Loucy (cell line): ENCODE measurements around the gene WWC1.

Experiments
- H2AFZ ChIP-seq: fragments of 200-600 bp; sonication (generic); 2 replicates; pipeline ENCODE4 v1.6.0; 2016; ENCODE audit warnings: antibody characterized with exemption, mild to moderate bottlenecking, low read length, moderate library complexity
- H3F3A ChIP-seq: fragments of 200-600 bp; 2 replicates; pipeline ENCODE4 v1.6.0; 2016; ENCODE audit warnings: antibody characterized with exemption, low read depth, mild to moderate bottlenecking
- H3K27me3 ChIP-seq: fragments of 200-600 bp; sonication (generic); 2 replicates; pipeline ENCODE4 v1.6.1; 2014; ENCODE audit warnings: low read length, mild to moderate bottlenecking; ENCODE audit not compliant: insufficient read depth, poor library complexity, severe bottlenecking
- H3K36me3 ChIP-seq: fragments of 200-600 bp; sonication (generic); 2 replicates; pipeline ENCODE4 v1.6.1; 2016; ENCODE audit warnings: low read length; ENCODE audit not compliant: insufficient read depth
- H3K4me1 ChIP-seq: fragments of 200-600 bp; sonication (generic); 2 replicates; pipeline ENCODE4 v1.5.1; 2014; ENCODE audit warnings: low read length, mild to moderate bottlenecking; ENCODE audit not compliant: insufficient read depth, poor library complexity, severe bottlenecking
- H3K4me2 ChIP-seq: fragments of 200-600 bp; sonication (generic); 2 replicates; pipeline ENCODE4 v1.6.0; 2014; ENCODE audit warnings: antibody characterized with exemption, low read length, low read depth, mild to moderate bottlenecking; ENCODE audit not compliant: poor library complexity, severe bottlenecking
- H3K4me3 ChIP-seq: fragments of 200-600 bp; sonication (generic); 2 replicates; pipeline ENCODE4 v1.5.1; 2014; ENCODE audit warnings: low read length, mild to moderate bottlenecking, mixed read lengths; ENCODE audit not compliant: poor library complexity, severe bottlenecking
- H3K79me2 ChIP-seq: fragments of 200-600 bp; sonication (generic); 2 replicates; pipeline ENCODE4 v1.6.1; 2014; ENCODE audit warnings: low read length; ENCODE audit not compliant: insufficient read depth
- H3K9ac ChIP-seq: fragments of 200-600 bp; sonication (generic); 2 replicates; pipeline ENCODE4 v1.6.0; 2014; ENCODE audit warnings: mild to moderate bottlenecking, low read depth, low read length, moderate library complexity; ENCODE audit not compliant: poor library complexity, severe bottlenecking
- H3K9me2 ChIP-seq: fragments of 200-600 bp; sonication (generic); replicated peaks from 2 replicates; pipeline ENCODE4 v1.6.1; 2016; ENCODE audit warnings: low read depth, low read length, mixed read lengths
- H3K9me3 ChIP-seq: fragments of 200-600 bp; sonication (generic); 2 replicates; pipeline ENCODE4 v1.6.1; 2014; ENCODE audit warnings: mild to moderate bottlenecking, antibody characterized with exemption, low read length, low read depth; ENCODE audit not compliant: insufficient read depth
- H4K20me1 ChIP-seq: fragments of 200-600 bp; sonication (generic); 2 replicates; pipeline ENCODE4 v1.6.0; 2014; ENCODE audit warnings: antibody characterized with exemption, low read length, mild to moderate bottlenecking; ENCODE audit not compliant: insufficient read depth, poor library complexity, severe bottlenecking
- EZH2phosphoT487 ChIP-seq: fragments of 200-600 bp; IDR thresholded peaks from 2 replicates; pipeline ENCODE4 v1.6.1; 2018; ENCODE audit warnings: antibody characterized with exemption, mild to moderate bottlenecking, moderate library complexity, borderline replicate concordance
- TF ChIP-seq, protein P1 (sequence below): fragments of 200-600 bp; sonication (generic); conservative IDR thresholded peaks from 2 replicates; pipeline ENCODE4 v1.5.1; 2014; ENCODE audit warnings: mild to moderate bottlenecking, antibody characterized with exemption, low read length

The WWC1 gene

DNA sequence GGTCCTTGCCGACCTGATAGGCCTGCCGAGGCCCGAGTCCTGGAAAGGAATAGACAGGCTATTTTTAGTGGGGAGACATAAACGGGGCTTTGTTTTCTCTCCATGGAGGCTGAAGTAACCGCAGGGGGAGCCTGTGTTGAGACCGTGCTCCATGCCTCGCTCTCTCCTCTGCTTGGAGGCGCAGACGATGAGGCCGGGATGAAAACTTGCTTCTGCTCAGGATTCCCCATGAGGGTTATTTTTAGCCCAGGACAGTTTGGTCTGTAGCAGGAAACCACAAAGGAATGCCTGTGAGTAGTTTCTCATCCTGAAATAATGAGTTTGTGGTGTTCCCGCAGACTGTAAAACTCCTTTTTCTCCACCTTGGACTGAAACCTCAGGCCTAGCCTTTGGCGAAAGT lies 112.9 kb downstream of the WWC1 start:
- Histone ChIP-seq H4K20me1 (no peaks in the 10 kb centered on the region), H3K4me2 (no peak overlapping the region)

DNA sequence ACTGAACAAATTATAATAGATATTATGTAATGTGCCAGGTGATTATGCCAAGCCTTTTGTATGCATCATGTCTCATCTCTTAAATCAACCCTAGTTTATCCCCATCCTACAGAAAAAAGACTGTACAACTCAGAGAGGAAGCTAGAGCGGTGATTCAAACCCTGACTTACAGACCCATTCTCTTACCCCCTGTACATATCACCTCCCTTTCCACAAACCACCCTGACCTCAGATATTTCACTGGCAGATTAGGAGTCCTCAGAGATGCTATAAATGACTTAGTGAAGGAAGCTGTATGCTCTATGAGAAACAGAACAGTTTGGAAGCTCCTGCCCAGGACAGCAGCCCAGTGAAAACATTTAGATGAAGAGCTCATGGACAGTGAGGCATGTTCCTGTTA lies 115.8 kb downstream of the WWC1 start:
- Histone ChIP-seq H3K9ac (no peak overlapping the region), H3K79me2 (no peaks in the 10 kb centered on the region), H4K20me1 (no peaks in the 10 kb centered on the region), H3K4me1 (no peaks in the 10 kb centered on the region), H3K9me2 (no peaks in the 10 kb centered on the region), H3K9me3 (no peaks in the 10 kb centered on the region), H3K36me3 (no peaks in the 10 kb centered on the region), H3K4me2 (no peak overlapping the region), H3F3A (no peaks in the 10 kb centered on the region), H3K27me3 (no peaks in the 10 kb centered on the region), H2AFZ (no peak overlapping the region), H3K4me3 (no peak overlapping the region)
- TF ChIP-seq, protein P1, sequence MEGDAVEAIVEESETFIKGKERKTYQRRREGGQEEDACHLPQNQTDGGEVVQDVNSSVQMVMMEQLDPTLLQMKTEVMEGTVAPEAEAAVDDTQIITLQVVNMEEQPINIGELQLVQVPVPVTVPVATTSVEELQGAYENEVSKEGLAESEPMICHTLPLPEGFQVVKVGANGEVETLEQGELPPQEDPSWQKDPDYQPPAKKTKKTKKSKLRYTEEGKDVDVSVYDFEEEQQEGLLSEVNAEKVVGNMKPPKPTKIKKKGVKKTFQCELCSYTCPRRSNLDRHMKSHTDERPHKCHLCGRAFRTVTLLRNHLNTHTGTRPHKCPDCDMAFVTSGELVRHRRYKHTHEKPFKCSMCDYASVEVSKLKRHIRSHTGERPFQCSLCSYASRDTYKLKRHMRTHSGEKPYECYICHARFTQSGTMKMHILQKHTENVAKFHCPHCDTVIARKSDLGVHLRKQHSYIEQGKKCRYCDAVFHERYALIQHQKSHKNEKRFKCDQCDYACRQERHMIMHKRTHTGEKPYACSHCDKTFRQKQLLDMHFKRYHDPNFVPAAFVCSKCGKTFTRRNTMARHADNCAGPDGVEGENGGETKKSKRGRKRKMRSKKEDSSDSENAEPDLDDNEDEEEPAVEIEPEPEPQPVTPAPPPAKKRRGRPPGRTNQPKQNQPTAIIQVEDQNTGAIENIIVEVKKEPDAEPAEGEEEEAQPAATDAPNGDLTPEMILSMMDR: no peak
- no peak for TF ChIP-seq EZH2phosphoT487

More for the DNA sequence above, 112.9 kb downstream of the WWC1 start:
- Histone ChIP-seq H3K4me3 (no peak overlapping the region), H3K9me2 (no peaks in the 10 kb centered on the region), H3F3A (no peaks in the 10 kb centered on the region), H3K79me2 (no peaks in the 10 kb centered on the region), H3K27me3 (no peaks in the 10 kb centered on the region), H3K4me1 (no peaks in the 10 kb centered on the region), H3K9ac (no peak overlapping the region), H2AFZ (no peak overlapping the region), H3K36me3 (no peaks in the 10 kb centered on the region), H3K9me3 (no peaks in the 10 kb centered on the region)
- TF ChIP-seq, protein P1: no peak
- no peak for TF ChIP-seq EZH2phosphoT487

DNA sequence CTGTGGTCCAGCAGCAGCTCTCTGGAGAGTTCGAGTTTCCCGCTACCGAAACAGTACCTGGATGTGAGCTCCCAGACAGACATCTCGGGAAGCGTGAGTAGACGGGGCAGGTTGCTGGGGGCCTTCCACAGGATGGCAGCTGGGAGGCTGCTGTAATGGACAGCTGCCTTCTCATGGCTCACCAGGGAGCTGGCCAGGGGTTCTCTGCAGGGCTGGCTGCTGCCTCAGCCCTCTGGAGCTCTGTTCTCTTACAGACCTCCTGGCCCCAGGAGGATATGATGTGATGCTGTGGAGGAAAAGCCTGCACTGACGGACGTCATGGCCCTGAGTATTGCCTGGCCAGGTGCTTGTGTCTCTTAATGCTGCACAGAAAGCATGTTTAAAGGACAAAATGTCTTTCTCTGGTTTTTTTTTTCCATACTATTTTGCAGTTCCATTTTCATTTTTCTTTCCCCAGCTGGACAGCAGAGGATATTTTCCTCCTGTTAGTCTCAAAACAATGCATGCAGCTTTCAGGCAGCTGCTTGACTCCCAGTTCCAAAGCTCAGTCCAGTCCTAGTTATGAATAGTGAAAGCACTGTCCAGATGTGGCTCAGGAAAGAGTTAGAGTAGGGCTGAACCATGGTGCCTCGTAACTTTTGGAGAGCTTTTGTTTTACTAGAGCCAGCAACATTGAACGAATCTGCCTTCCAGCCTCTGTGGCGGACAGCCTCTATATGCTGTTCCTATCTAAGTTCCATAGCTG lies 117.3 kb downstream of the WWC1 start:
- TF ChIP-seq, protein P1: no peak
- no peak for TF ChIP-seq EZH2phosphoT487
- Histone ChIP-seq H3K9ac (no peak overlapping the region), H3K36me3 (no peaks in the 10 kb centered on the region), H4K20me1 (no peaks in the 10 kb centered on the region), H3K27me3 (no peaks in the 10 kb centered on the region), H2AFZ (no peak overlapping the region), H3K9me2 (no peaks in the 10 kb centered on the region), H3F3A (no peaks in the 10 kb centered on the region), H3K4me2 (no peak overlapping the region), H3K4me3 (no peak overlapping the region), H3K4me1 (no peaks in the 10 kb centered on the region), H3K9me3 (no peaks in the 10 kb centered on the region), H3K79me2 (no peaks in the 10 kb centered on the region)
